ENCODE measurements around the gene LTBP4. TPM values are rescaled to one million over a fixed set of nuclear protein-coding genes. Genes with fewer than 3 reads are reported as not detected.
A peak's percentile ranks its signal among the peaks of the same experiment; 100 is the strongest.

LTBP4 gene
- total and polyA plus RNA-seq, 2 of the 13 experiments (the other 11 are each of a cell fraction or from before 2014, with no cell fraction given): 0.86 to 2.3 TPM

DNA sequence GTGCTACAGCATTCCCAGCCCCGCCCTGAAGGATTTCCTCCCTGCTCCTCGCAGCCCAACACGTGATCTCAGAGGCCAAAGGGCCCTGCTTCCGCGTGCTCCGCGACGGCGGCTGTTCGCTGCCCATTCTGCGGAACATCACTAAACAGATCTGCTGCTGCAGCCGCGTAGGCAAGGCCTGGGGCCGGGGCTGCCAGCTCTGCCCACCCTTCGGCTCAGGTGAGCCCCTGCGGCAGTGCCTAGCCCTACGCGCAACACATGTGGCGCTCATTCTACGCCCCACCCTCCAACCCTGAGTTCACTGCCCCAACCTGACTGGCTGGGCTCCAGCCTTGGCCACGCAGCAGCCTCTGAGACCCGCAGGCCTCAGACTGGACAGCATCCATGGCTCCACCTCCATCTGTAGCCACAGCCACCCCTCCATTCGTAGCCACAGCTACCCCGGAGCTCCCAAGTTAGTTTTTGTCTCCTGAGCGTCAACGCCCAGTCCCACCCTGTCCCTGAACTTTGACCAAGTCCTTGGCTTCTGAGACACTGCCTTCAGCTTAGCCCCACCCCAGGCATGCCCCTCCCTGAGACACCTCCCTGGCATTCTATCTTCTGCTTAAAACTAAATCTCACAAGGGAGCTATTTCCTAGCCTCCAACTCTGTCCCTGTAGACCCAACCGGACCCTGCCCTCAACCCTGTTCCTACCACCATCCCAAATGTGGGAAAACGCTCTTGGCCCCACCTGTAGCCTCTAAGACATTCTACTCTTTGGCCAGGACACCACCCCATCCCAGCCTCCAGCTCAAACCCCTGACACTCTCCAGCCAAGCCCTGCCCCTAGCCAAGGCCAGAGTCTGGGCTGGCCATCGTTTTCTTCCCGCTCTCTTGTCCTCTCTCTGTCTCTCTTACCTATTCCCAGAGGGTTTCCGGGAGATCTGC, 6.4 kb downstream of the LTBP4 start (continued):
- TF ChIP-seq, protein P1, sequence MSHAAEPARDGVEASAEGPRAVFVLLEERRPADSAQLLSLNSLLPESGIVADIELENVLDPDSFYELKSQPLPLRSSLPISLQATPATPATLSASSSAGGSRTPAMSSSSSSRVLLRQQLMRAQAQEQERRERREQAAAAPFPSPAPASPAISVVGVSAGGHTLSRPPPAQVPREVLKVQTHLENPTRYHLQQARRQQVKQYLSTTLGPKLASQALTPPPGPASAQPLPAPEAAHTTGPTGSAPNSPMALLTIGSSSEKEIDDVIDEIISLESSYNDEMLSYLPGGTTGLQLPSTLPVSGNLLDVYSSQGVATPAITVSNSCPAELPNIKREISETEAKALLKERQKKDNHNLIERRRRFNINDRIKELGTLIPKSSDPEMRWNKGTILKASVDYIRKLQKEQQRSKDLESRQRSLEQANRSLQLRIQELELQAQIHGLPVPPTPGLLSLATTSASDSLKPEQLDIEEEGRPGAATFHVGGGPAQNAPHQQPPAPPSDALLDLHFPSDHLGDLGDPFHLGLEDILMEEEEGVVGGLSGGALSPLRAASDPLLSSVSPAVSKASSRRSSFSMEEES (CRISPR knock-in tag; IDR thresholded peaks at IDR 0.05): peak; percentile 79
- no peak for TF ChIP-seq GABPA (IDR thresholded peaks at IDR 0.05; ENCODE audit: low read depth, low read length)
- no peak for TF ChIP-seq GABPA (CRISPR knock-in tag; IDR thresholded peaks at IDR 0.05; ENCODE audit: low read depth)
- TF ChIP-seq NR2C2 (CRISPR knock-in tag; IDR thresholded peaks at IDR 0.05; ENCODE audit: borderline replicate concordance): 0 out of 2 replicates have a peak, but pooled peaks have one; percentile 32
- no peak for TF ChIP-seq HNRNPLL (IDR thresholded peaks at IDR 0.05; ENCODE audit: low read depth, low read length, poor library complexity, severe bottlenecking)
- no peak for TF ChIP-seq ZNF83 (CRISPR knock-in tag; IDR thresholded peaks at IDR 0.05; ENCODE audit: borderline replicate concordance)
- no peak for TF ChIP-seq ZNF17 (CRISPR knock-in tag; IDR thresholded peaks at IDR 0.05)
- TF ChIP-seq, protein P2, sequence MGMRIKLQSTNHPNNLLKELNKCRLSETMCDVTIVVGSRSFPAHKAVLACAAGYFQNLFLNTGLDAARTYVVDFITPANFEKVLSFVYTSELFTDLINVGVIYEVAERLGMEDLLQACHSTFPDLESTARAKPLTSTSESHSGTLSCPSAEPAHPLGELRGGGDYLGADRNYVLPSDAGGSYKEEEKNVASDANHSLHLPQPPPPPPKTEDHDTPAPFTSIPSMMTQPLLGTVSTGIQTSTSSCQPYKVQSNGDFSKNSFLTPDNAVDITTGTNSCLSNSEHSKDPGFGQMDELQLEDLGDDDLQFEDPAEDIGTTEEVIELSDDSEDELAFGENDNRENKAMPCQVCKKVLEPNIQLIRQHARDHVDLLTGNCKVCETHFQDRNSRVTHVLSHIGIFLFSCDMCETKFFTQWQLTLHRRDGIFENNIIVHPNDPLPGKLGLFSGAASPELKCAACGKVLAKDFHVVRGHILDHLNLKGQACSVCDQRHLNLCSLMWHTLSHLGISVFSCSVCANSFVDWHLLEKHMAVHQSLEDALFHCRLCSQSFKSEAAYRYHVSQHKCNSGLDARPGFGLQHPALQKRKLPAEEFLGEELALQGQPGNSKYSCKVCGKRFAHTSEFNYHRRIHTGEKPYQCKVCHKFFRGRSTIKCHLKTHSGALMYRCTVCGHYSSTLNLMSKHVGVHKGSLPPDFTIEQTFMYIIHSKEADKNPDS (CRISPR knock-in tag; IDR thresholded peaks at IDR 0.05): no peak
- TF ChIP-seq ZFY (CRISPR knock-in tag; IDR thresholded peaks at IDR 0.05): peak; percentile 52
- TF ChIP-seq, protein P3, sequence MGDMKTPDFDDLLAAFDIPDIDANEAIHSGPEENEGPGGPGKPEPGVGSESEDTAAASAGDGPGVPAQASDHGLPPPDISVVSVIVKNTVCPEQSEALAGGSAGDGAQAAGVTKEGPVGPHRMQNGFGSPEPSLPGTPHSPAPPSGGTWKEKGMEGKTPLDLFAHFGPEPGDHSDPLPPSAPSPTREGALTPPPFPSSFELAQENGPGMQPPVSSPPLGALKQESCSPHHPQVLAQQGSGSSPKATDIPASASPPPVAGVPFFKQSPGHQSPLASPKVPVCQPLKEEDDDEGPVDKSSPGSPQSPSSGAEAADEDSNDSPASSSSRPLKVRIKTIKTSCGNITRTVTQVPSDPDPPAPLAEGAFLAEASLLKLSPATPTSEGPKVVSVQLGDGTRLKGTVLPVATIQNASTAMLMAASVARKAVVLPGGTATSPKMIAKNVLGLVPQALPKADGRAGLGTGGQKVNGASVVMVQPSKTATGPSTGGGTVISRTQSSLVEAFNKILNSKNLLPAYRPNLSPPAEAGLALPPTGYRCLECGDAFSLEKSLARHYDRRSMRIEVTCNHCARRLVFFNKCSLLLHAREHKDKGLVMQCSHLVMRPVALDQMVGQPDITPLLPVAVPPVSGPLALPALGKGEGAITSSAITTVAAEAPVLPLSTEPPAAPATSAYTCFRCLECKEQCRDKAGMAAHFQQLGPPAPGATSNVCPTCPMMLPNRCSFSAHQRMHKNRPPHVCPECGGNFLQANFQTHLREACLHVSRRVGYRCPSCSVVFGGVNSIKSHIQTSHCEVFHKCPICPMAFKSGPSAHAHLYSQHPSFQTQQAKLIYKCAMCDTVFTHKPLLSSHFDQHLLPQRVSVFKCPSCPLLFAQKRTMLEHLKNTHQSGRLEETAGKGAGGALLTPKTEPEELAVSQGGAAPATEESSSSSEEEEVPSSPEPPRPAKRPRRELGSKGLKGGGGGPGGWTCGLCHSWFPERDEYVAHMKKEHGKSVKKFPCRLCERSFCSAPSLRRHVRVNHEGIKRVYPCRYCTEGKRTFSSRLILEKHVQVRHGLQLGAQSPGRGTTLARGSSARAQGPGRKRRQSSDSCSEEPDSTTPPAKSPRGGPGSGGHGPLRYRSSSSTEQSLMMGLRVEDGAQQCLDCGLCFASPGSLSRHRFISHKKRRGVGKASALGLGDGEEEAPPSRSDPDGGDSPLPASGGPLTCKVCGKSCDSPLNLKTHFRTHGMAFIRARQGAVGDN (CRISPR knock-in tag; IDR thresholded peaks at IDR 0.05): peak; percentile 88
- TF ChIP-seq, protein P4, sequence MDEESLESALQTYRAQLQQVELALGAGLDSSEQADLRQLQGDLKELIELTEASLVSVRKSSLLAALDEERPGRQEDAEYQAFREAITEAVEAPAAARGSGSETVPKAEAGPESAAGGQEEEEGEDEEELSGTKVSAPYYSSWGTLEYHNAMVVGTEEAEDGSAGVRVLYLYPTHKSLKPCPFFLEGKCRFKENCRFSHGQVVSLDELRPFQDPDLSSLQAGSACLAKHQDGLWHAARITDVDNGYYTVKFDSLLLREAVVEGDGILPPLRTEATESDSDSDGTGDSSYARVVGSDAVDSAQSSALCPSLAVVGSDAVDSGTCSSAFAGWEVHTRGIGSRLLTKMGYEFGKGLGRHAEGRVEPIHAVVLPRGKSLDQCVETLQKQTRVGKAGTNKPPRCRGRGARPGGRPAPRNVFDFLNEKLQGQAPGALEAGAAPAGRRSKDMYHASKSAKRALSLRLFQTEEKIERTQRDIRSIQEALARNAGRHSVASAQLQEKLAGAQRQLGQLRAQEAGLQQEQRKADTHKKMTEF (CRISPR knock-in tag; IDR thresholded peaks at IDR 0.05): 0 out of 2 replicates have a peak, but pooled peaks have one; percentile 25
- TF ChIP-seq ZNF772 (CRISPR knock-in tag; IDR thresholded peaks at IDR 0.05): 0 out of 2 replicates have a peak, but pooled peaks have one; percentile 21
- no peak for TF ChIP-seq ZNF343 (CRISPR knock-in tag; IDR thresholded peaks at IDR 0.05)
- no peak for TF ChIP-seq NFE2L2 (IDR thresholded peaks at IDR 0.05; ENCODE audit: low read length)
- TF ChIP-seq, protein P5, sequence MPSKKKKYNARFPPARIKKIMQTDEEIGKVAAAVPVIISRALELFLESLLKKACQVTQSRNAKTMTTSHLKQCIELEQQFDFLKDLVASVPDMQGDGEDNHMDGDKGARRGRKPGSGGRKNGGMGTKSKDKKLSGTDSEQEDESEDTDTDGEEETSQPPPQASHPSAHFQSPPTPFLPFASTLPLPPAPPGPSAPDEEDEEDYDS (CRISPR knock-in tag; IDR thresholded peaks at IDR 0.05): no peak
- TF ChIP-seq, protein P6, sequence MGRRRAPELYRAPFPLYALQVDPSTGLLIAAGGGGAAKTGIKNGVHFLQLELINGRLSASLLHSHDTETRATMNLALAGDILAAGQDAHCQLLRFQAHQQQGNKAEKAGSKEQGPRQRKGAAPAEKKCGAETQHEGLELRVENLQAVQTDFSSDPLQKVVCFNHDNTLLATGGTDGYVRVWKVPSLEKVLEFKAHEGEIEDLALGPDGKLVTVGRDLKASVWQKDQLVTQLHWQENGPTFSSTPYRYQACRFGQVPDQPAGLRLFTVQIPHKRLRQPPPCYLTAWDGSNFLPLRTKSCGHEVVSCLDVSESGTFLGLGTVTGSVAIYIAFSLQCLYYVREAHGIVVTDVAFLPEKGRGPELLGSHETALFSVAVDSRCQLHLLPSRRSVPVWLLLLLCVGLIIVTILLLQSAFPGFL (CRISPR knock-in tag; IDR thresholded peaks at IDR 0.05): no peak
- peak; percentile 57; the same call in 1 of the 2 replicates for TF ChIP-seq ATF7-NPFF (CRISPR knock-in tag; IDR thresholded peaks at IDR 0.05; ENCODE audit: low read depth)

Measured in HepG2 (cell line).